Fibroblast of skin of scalp (primary cell): Measurements from ENCODE around the gene MARCHF9.
"Not testable (repeated sequence)": the region's sequence is repeated elsewhere in the genome, so short reads cannot be mapped to it uniquely, and the experiment has no call there.

Source experiments
- DNase-seq: peaks from one replicate; pipeline ENCODE4 v3.0.0-alpha.2; 2013

MARCHF9 gene

DNA sequence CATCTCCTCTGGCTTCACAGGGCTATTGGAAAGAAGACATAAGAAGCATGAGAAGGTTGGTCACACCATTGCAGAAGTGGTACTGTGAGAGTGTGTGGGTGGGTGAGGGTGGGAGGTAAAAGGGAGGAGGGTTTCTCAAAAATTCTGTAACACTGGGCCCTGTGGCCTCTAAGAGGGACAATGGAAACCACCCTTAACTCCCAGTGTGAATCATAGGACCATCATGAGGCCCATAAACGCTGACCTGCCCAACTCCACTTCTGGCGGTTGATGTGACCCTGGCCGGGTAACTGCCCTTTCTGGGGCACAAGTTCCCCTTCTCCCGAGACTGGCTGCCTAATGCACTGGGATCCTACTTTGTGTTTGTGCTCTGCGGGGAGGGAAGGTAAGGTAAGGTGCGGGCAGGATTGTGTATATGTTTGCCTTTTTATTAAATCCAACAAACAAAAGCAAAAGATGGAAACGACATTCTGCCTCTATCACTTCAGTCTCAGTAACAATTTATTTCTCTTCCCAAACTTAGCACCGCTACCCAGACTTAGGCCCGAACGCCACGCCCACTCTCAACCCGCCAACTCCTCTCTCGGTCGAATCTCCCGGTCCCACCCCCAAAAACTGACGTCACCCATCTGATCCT lies 16.5 kb downstream of the MARCHF9 start:
- DNase-seq = peak; percentile 93

DNA sequence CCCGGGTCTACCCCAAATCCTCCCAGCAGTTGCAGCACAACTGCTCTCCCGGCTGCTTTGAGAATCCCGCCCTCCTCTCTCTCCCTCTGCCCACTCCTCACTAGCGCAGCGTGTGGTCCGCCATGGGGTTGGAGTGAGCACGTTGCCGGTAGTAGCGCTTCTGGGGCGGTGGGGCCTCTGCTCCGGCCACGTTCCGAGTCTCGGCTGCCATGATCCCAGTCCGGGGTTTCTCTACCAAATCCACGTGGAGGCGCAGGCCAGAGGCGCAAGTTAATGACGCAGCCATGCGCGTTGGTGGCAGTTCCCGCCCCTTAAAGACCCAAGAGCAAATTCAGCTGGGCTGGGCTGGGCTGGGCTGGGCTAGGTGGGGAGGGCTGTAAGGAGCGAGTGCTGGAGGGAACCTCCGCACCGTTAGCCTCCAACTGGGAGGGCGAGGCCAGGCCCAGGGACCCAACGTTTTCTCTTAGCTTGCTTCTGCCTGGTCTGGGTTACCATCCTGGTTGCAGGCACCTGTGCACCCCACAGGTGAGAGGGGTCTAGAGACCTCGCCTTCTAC lies 17.0 kb downstream of the MARCHF9 start, which contains the start of gene METTL1:
TSS of gene METTL1 (minus strand) at position 233 of the 556 bp plus-strand sequence. CDS start at position 211, 22 bp downstream.
- peak; percentile 98 for DNase-seq

DNA sequence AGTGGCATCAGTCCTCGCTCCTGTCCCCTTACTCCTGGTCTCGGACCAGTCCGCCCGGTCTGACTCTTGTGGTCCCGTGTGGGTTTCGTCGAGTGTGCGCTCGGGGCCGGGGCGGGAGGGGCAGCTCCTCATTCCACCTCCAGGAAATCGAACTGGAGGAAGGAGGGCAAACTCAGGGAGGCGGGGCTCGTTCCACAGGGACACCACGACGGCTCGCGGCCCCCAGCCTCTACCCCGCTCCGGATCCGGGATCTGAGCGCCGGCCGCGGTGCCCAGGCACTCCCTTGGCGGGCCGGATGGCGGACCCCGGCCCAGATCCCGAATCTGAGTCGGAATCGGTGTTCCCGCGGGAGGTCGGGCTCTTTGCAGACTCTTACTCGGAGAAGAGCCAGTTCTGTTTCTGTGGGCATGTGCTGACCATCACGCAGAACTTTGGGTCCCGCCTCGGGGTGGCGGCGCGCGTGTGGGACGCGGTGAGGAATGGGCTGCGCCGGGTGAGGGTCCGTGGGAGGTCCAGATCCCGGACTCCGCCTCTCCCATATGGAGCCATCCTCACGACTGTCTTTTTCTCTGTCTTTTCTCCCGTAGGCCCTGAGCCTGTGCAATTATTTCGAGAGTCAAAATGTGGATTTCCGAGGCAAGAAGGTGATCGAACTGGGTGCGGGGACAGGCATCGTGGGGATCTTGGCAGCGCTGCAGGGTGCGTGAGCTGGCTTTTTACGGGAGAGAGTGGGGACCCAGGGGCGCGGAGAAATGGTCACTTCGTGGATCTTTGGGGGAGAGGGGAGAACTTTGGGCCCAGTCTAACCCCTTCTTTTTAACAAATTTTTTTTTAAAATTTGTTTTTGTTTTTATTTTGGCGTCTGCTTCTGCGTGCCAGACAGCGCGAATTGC lies 17.8 kb downstream of the MARCHF9 start, which contains the start of gene EEF1AKMT3:
TSS of gene EEF1AKMT3 (plus strand) at position 186 of the 894 bp plus-strand sequence. CDS start at position 297, 111 bp downstream.
- peak; percentile 60 for DNase-seq

DNA sequence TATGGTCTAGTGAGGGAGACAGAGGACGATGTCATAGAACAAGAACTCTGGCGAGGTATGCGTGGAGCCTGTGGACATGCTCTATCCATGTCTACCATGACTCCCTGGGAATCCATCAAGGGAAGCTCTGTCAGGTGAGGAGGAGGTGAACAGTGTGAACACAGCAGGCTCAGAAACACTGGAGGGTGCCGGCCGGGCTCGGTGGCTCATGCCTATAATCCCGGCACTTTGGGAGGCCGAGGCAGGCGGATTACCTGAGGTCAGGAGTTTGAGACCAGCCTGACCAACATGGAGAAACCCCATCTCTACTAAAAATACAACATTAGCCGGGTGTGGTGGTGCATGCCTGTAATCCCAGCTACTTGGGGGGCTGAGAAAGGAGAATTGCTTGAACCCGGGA lies 19.7 kb downstream of the MARCHF9 start:
- DNase-seq = not testable (repeated sequence)

DNA sequence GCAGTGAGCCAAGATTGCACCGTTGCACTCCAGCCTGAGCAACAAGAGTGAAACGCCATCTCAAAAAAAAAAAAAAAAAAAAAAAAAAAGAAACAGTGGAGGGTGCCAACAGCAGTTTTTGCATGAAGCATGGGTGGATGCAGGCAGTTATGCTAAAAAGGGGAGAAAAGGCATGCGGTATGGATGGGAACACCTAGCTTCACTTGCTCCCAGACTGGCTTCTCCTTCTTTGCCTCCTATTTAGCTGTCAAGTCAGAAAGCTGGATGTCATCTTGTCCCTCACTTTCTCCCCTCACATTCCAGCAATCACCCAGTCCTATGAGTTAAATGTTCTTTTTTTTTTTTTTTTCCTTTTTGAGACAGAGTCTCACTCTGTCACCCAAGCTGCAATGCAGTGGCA lies 20.1 kb downstream of the MARCHF9 start:
- DNase-seq = no peak

DNA sequence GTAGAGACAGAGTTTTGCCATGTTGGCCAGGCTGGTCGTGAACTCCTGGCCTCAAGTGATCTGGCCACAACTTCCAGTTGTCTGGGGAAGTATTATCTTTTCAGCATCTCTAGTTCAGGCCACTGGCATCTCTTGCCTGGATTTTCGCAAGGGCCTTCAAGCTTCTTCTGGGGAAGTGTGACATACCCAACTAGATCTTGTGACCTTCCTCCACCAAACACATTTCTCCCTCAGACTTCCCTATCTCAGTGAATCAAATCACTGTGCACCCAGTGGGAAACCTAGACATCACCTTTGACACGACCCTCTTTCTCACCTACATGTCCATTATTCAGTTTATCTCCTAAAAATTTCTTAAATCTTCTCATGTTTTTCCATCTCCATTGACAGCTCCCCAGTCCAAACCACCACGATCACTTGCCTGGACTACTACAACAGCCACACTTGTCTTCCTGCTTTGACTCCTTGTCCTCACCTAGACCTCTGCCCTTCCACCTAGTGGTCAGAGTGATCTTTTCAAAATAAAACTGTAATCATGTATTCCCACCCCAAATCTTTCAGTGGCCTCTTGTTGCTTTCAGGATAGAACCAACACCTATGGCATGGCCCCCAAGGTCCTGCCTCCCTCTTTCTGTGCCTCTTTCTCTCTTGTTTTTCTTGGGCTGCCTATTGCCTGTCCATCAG lies 20.8 kb downstream of the MARCHF9 start:
- DNase-seq = no peak

DNA sequence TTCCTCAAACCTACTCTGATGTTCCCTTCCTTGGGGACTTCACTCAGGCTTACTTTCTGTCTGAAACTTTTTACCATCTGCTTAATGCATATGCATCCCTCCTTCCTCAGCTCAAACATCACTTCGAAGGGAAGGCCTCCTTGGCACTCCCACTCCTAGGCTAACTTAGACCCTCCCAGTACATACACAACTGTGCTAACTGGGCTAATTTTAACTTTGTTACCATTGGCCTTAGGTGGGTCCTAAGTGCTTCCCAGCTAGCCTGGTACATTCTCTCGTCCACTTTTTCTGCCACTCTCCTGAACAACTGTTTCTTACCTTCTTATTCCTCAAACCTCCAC lies 21.3 kb downstream of the MARCHF9 start:
- no peak for DNase-seq

DNA sequence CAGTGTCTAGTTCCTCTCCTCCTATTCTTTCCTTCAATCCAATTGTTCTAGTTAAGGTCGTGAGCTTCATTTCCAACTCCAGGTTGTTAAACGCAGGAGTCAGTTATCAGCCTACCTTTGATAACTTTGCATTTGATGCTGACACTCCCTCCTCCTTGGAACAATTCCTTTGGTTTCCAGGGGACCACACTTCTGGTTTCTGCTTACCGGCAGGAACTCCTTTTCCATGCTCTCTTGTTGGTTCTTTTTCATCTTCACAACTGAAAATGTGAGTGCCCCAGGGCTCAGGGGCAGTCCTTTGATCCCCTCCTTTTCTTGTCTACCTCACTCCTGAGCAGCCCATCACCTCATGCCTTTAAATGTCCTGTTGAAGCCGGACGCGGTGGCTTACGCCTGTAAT lies 22.5 kb downstream of the MARCHF9 start:
- DNase-seq = no peak

DNA sequence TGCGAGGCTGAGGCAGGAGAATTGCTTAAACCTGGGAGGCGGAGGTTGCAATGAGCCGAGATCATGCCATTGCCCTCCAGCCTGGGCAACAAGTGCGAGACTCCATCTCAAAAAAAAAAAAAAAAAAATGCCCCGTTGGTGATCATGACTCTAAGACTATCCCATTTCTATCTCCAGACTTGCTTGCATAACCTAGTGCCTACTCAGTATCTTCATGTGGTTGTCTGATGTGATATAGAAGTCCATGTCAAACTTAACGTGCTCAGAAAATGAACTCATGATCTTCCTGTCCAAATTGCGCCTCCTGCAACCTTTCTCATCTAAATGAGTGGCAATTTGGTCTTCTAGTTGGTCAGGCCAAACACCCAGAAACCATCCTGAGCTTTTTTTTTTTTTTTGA lies 23.0 kb downstream of the MARCHF9 start:
- no peak for DNase-seq

DNA sequence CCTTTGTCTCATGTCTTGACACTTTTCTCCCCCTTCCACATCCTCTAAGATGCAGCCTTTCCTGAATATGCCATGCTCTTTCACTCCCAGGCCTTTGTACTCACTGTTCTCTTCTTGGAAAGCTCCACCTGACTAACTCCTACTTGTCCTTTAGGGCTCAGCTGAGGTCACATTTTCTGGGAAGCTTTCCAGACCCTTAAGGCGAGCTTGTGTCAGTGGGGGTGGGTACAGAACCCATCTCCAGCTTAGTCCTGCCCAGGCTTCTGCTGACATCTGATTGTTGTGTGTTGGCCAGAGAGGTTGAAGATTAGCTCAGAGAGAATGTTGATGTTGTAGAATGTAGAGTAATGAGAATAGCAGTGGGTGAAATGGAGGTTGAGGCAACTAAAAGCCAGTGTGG lies 24.8 kb downstream of the MARCHF9 start:
- DNase-seq = no peak

DNA sequence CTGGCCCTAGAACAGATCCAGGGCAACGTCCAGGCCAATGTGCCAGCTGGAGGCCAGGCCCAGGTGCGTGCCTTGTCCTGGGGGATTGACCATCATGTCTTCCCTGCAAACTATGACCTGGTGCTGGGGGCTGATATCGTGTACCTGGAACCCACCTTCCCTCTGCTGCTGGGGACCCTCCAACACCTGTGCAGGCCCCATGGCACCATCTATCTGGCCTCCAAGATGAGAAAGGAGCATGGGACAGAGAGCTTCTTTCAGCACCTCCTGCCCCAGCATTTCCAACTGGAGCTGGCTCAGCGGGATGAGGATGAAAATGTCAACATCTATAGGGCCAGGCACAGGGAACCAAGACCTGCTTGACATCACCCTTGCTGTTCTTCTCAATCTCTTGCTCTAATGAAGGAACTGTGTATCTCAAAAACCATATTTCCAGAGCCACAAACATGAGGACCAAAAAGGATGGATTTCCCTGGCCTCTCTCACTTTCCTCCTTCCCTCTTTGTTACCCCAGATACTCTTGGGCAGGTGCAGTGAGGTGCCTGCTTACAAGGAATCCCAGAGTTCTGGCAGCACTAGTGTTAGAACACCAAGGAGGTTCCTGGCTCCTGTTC lies 25.5 kb downstream of the MARCHF9 start:
- DNase-seq = no peak

DNA sequence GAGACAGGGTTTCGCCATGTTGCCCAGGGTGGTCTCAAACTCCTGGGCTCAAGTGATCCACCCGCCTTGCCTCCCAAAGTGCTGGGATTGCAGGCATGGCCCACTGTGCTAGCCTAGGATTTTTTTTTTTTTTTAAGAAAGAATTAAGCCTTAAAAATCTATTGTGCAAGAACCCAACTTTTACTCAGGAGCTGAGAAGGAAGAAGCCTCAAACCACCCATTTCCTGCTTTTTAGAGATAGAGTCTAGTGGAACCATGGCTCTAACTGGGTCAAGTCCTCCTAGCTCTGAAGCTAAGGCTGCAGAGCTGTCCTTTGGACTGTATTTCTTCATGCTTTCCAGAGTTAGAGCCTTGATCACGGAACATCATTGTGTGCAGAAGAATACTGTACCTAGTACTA lies 26.3 kb downstream of the MARCHF9 start:
- DNase-seq = no peak

DNA sequence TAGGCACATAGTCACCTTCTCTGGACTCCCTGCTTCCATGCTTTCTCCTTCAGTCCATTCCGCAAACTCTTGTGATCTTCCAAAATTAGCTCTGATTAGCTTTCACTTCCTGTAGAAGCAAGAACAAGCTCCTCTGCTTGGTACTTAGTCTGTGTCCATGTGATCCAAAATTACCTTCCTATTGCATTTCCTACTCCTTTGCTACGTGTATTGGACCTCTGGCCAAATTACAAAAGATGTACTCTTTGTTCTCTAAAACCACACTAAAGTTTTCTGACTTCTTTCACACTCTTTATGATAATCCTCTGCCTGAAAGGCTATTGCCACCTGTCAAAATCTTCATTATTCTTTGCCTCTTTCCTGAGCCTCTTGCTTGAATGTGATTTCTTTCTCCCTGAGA lies 26.9 kb downstream of the MARCHF9 start:
- DNase-seq = no peak

DNA sequence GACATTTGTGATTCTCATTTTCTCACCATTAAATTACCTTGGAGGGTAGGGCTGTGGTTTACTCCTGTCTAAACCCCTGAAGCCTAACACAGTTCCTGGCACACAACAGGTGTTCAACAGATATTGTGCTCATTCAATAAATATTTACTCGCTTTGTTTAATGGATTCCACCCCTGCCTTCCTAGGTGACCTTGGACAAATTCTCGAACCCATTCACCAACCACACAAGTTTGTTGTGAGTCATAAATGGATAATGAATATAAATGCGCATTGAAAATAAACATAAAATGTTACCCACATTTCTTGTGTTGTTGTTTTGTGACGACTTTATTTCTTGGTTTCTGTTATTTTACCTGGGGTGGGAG lies 27.3 kb downstream of the MARCHF9 start:
- no peak for DNase-seq

DNA sequence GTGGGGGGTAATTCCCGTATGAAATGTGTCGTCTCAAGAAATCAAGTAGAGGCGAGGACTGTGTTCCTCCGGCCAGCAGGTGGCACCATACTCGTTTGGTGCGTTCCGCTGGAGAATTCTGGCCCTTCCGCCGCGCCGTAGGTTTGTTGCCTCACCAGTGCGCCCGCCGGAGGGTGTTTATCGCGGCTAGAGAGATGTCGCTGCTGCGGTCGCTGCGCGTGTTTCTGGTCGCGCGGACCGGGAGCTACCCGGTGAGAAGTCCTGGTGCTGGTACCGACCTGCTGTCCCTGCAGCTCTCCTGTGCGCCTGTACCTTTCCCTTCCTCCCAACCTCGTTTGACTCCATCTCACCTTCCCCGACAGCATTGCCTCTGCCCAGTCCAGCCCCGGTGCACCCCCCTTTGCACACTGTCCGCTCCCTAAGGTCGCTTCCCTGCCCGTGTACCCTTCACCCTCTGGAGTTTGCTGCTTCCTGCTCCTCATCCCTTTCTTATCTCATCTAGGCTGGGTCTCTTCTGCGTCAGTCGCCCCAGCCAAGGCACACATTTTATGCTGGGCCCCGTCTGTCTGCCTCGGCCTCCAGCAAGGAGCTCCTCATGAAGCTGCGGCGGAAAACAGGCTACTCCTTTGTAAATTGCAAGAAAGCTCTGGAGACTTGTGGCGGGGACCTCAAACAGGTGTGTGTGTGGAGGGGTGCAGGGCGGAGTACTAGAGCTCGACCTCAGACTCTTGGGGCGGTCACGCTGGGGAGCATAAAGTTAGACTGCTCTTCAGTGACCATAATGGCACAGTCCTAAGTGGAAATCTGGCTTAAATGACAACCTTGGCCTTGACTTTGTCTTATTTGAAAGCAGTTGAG lies 27.9 kb downstream of the MARCHF9 start, which contains the start of gene TSFM:
TSS of gene TSFM (plus strand) at position 180 of the 858 bp plus-strand sequence. CDS start at position 195, 15 bp downstream.
- DNase-seq = peak; percentile 94

DNA sequence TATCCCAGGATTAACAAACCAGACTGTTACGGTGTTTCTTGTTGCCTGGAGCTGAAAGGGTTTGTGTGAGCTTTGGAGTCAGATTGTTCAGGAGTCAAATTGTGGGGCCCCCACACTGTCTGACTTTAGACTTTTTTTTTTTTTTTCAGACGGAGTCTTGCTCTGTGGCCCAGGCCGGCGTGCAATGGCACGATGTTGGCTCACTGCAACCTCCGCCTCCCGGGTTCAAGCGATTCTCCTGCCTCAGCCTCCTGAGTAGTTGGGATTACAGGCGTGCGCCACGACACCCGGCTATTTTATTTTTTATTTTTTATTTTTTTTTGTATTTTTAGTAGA lies 28.5 kb downstream of the MARCHF9 start:
- DNase-seq = no peak

DNA sequence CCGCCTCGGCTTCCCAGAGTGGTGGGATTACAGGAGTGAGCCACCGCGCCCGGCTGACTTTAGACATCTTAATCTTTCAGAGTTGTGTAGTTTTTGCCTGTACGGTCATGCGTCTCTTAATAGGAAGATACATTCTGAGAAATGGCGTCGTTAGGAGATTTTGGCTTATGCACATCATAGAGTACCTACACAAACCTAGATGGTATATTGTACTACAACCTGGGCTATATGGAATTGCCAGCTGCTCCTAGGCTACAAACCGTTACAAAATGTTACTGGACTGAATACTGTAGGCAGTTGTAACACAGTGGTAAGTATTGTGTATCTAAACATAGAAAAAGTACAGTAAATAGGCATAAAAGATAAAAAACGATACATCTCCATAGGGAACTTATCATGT lies 29.0 kb downstream of the MARCHF9 start:
- DNase-seq = no peak

DNA sequence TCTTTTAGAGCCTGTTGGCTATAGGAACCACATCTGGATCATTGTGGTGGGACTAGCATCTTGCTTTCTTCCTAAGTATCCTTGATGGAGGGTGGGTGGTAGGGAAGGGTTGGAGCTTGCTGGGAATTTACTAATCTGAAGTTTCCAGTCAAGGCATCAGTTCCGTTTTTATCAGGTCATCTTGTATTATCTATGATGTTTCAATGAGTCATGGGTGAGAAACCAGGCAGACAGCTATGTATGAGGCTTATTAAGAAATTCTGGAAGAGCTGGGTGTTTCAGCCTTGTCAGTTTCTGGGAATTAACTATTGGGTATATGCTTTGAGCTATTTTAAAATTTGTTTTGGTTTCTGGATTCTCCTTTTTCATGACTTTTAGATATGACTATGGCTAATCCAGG lies 39.0 kb downstream of the MARCHF9 start:
- DNase-seq = peak; percentile 72

DNA sequence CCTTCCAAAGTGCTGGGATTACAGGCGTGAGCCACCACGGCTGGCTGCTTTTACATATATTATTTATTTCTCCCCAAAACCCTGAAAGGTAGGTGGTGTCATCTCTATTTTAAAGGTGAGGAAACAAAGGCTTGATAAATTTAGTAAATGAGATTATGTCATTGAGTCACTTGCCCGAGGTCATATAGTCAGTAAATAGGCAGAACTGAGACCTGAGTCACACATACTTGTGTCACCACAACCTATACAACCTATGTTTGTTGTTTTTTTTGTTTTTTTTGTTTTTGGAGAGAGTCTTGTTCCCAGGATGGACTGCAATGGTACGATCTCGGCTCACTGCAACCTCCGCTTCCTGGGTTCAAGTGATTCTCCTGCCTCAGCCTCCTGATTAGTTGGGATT lies 40.5 kb downstream of the MARCHF9 start:
- DNase-seq = no peak

DNA sequence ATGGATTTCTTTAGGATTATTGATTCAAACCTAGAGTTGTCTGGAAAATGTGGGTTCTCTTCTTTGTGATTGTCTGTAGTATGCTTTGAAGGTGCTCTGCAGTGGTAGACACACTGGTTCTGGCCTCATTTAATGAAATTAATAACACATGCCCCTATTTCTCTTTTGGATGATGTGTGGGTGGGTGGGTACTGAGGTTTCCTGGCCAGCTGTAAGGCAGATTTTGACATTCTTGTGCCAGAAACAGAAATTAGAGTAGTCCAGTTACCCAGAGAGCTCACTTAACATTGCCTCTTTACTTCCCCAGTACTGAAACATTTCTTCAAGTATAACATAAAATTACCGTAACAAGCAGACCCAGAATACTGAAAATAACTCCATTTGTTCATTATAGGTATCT lies 42.1 kb downstream of the MARCHF9 start:
- DNase-seq = no peak

DNA sequence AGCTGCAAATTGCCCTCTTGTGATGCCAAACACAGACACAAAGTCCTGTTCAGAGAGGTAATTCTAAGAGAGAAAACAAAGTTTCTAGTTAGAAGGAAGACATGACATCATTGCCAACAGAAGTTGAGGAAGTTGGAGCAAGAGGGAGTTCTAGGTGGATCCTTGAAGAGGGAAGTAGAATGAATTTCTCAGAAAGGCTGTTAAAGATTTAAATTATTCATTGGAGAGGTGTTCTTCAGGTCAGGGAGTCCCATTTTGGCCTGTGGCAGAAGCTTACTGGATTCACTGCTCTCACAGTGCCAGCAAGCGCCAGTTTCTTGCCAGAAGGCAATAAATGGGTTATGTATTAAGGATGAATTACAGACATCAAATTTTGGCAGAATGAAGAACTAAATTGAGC lies 43.0 kb downstream of the MARCHF9 start:
- no peak for DNase-seq

DNA sequence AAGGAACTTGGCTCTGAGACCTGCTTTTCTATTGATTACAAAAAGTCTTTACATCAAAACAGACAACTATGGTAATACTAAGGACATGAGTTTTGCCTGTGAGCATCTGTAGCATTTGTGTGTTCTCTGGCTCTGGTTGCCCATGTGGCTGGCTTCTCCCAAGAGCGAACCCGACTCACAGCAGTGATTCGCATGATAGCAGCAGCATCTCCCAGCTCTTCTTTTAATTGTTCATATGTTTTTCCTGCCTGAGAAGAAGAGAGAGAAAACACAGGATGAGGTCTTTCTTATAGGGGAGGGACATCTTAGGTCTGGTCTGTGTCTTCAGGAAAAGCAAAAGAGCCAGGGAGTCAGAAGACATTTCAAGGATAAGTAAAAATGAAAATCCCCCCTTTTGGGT lies 46.1 kb downstream of the MARCHF9 start:
- DNase-seq = no peak
